ENCODE results near the gene PNPLA5.

The PNPLA5 gene

DNA sequence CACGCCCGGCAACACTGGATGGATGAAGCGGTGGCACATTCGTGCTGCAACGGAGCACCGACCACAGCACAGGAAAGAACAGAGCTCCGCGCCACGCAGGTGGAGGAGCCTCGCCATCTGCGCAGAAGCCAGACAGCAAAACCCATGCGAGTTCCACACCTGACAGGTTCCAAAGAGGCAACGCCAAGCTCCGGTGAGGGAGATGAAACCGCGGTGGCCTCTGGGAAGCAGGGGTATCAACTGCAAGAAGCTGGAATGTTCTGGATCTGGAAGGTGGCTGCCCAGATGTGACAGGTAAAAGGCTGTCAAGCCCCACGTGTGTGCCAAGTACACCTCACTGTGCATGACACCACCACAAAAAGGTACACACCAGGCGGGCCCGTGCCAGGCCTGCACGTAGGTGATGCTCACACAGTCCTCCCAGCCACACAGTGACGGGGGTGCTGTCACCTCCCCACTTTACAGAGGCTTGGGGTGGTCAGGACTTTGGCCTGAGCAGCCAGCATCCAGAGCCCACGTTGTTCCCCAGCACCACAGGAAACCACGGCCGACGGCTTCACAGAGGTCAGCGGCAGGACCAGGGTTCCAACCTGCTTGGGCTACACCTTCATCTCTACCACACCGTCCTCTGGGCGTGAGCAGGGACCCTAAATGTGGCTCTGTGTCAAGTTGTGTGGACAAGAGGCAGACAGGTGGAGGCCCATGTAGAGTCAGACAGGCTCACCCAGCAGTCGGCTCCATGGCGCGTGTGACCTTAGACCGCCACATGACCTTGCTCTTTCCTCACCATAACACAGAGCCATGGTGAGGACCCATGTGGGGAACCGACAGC is 60.0 kb downstream of the PNPLA5 start:
- Histone ChIP-seq H3K9ac (ENCODE audit: low read depth, low read length, poor library complexity, severe bottlenecking) (no peak overlapping the region), H3K9me3 (ENCODE audit: insufficient read depth, low read depth, low read length) (no peaks in the 10 kb centered on the region), H3K27me3 (ENCODE audit: insufficient read depth, low read length, poor library complexity, severe bottlenecking) (no peaks in the 10 kb centered on the region), H3K4me1 (ENCODE audit: insufficient read depth, low read length, poor library complexity, severe bottlenecking) (no peaks in the 10 kb centered on the region), H3K79me2 (ENCODE audit: insufficient read depth, low read length) (no peaks in the 10 kb centered on the region), H3F3A (ENCODE audit: low read depth) (no peaks in the 10 kb centered on the region), H2AFZ (ENCODE audit: low read length) (no peak overlapping the region), H3K4me3 (ENCODE audit: low read length, poor library complexity, severe bottlenecking) (no peak overlapping the region), H3K9me2 (replicated peaks; ENCODE audit: low read depth, low read length) (no peaks in the 10 kb centered on the region), H3K36me3 (ENCODE audit: insufficient read depth, low read length) (no peaks in the 10 kb centered on the region), H3K4me2 (ENCODE audit: low read depth, low read length, poor library complexity, severe bottlenecking) (no peak overlapping the region), H4K20me1 (ENCODE audit: insufficient read depth, low read length, poor library complexity, severe bottlenecking) (no peaks in the 10 kb centered on the region)
- no peak for TF ChIP-seq EZH2phosphoT487 (IDR thresholded peaks at IDR 0.05; ENCODE audit: borderline replicate concordance)
- TF ChIP-seq, protein P1, sequence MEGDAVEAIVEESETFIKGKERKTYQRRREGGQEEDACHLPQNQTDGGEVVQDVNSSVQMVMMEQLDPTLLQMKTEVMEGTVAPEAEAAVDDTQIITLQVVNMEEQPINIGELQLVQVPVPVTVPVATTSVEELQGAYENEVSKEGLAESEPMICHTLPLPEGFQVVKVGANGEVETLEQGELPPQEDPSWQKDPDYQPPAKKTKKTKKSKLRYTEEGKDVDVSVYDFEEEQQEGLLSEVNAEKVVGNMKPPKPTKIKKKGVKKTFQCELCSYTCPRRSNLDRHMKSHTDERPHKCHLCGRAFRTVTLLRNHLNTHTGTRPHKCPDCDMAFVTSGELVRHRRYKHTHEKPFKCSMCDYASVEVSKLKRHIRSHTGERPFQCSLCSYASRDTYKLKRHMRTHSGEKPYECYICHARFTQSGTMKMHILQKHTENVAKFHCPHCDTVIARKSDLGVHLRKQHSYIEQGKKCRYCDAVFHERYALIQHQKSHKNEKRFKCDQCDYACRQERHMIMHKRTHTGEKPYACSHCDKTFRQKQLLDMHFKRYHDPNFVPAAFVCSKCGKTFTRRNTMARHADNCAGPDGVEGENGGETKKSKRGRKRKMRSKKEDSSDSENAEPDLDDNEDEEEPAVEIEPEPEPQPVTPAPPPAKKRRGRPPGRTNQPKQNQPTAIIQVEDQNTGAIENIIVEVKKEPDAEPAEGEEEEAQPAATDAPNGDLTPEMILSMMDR (conservative IDR thresholded peaks at IDR 0.05; ENCODE audit: low read length): no peak

- H3K36me3 ChIP-seq (ENCODE audit: insufficient read depth, low read length): no peaks in the 10 kb centered on the region
- no peaks in the 10 kb centered on the region for H3K27me3 ChIP-seq (ENCODE audit: insufficient read depth, low read length, poor library complexity, severe bottlenecking)
- H3K9ac ChIP-seq (ENCODE audit: low read depth, low read length, poor library complexity, severe bottlenecking): no peak overlapping the region
- no peak overlapping the region for H2AFZ ChIP-seq (ENCODE audit: low read length)
- no peaks in the 10 kb centered on the region for H3K79me2 ChIP-seq (ENCODE audit: insufficient read depth, low read length)
- no peak overlapping the region for H3K4me3 ChIP-seq (ENCODE audit: low read length, poor library complexity, severe bottlenecking)
- no peaks in the 10 kb centered on the region for H3K4me1 ChIP-seq (ENCODE audit: insufficient read depth, low read length, poor library complexity, severe bottlenecking)
- H3K9me2 ChIP-seq (replicated peaks; ENCODE audit: low read depth, low read length): no peaks in the 10 kb centered on the region
- H4K20me1 ChIP-seq (ENCODE audit: insufficient read depth, low read length, poor library complexity, severe bottlenecking): no peaks in the 10 kb centered on the region
- no peaks in the 10 kb centered on the region for H3K9me3 ChIP-seq (ENCODE audit: insufficient read depth, low read depth, low read length)
- TF ChIP-seq, protein P1 (conservative IDR thresholded peaks at IDR 0.05; ENCODE audit: low read length): no peak
- TF ChIP-seq EZH2phosphoT487 (IDR thresholded peaks at IDR 0.05; ENCODE audit: borderline replicate concordance): no peak
- no peak overlapping the region for H3K4me2 ChIP-seq (ENCODE audit: low read depth, low read length, poor library complexity, severe bottlenecking)
- no peaks in the 10 kb centered on the region for H3F3A ChIP-seq (ENCODE audit: low read depth)
These were observed 60.8 kb downstream of the PNPLA5 start for GRCh38 chr22:43830931-43831560.

DNA sequence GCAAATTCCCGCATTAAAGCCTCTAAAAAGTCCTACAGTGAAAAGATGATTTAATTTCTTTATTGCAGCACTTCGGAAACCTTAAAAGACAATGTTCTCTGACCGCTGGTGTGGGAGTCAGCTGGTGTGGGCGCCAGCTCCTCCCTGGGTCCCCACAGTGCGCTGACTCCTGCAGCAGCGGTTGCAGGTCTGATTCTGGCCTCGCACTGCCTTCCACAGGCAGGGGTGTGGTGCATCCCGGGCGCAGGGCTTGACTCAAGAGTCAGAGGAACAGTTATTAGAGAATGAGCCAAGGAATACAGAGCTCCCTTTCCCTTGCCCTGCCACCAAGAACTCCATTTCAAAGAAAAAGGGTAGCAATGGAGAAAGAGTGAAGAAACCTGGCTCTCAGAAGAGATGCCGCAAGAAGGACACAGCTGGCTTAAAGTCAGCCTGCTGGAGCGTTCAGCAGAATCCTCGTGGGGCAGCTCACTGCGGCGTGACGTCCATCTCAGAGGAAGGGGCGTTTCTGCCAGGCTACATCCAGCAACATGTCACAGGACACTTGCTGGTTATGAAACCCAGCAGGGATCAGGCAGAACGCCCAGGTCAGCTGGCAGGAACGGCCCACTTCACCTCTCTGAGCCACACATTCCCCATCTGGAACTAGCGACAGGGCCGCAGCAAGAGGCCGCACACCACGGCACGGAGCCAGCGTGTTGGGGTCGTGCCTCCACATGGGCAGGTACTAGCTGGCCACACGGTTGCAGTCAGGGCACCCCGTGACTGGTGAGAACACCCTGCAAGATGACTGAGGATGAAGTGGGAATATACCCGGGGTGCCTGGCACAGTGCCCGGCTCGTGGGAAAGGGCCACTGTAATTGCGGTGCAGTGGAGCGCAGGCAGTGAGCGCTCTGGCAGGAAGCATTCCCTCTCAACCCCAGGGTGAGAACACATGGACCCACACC is 61.6 kb downstream of the PNPLA5 start:
- Histone ChIP-seq H2AFZ (ENCODE audit: low read length) (no peak overlapping the region), H3K9me3 (ENCODE audit: insufficient read depth, low read depth, low read length) (no peaks in the 10 kb centered on the region), H3K36me3 (ENCODE audit: insufficient read depth, low read length) (no peaks in the 10 kb centered on the region), H3K9ac (ENCODE audit: low read depth, low read length, poor library complexity, severe bottlenecking) (no peak overlapping the region), H3K9me2 (replicated peaks; ENCODE audit: low read depth, low read length) (no peaks in the 10 kb centered on the region), H4K20me1 (ENCODE audit: insufficient read depth, low read length, poor library complexity, severe bottlenecking) (no peaks in the 10 kb centered on the region), H3K27me3 (ENCODE audit: insufficient read depth, low read length, poor library complexity, severe bottlenecking) (no peaks in the 10 kb centered on the region), H3K4me1 (ENCODE audit: insufficient read depth, low read length, poor library complexity, severe bottlenecking) (no peaks in the 10 kb centered on the region), H3K4me2 (ENCODE audit: low read depth, low read length, poor library complexity, severe bottlenecking) (no peak overlapping the region), H3K4me3 (ENCODE audit: low read length, poor library complexity, severe bottlenecking) (no peak overlapping the region), H3K79me2 (ENCODE audit: insufficient read depth, low read length) (no peaks in the 10 kb centered on the region), H3F3A (ENCODE audit: low read depth) (no peaks in the 10 kb centered on the region)
- TF ChIP-seq EZH2phosphoT487 (IDR thresholded peaks at IDR 0.05; ENCODE audit: borderline replicate concordance): no peak
- TF ChIP-seq, protein P1 (conservative IDR thresholded peaks at IDR 0.05; ENCODE audit: low read length): no peak

Measured in Loucy (cell line).